ENCODE results near the gene GFPT2. TPM values are rescaled to one million over a fixed set of nuclear protein-coding genes. Genes with fewer than 3 reads are reported as not detected.

Gene GFPT2
- total and polyA plus RNA-seq, 9 donors, result 18.5 to 135 (median 41.5) TPM

DNA sequence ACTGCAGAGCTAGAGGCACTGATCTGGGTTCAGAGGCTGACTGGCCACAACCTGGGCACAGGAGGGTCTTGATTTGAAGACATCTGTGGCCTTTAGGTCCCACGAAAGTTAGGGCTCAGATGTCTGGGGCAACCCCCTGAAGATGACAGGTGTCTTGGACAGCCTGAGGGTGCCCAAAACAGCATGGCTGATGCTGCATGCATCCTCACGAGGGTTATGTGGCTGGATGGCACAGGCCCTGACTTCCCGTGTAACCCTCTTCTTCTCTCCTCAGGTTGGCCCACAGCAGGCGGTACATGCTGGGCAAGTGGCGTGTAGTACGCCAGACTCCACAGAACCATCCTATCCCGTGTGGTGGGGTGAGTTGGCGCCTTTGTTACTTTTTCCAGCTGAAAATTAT, 29.8 kb upstream of the GFPT2 start:
- WGBS, 3 donors, result 89 to 94% (median 92%) methylated on average over 8 of the region's 8 CpGs
- H3K27me3 ChIP-seq, result no peaks in the 10 kb centered on the region
- no peak for DNase-seq

GRCh38 chr5:180381851-180382480, 28.8 kb upstream of the GFPT2 start:
- WGBS, 3 donors, result 92 to 95% (median 93%) methylated on average over 13 of the region's 13 CpGs
- DNase-seq, result no peak
- no peaks in the 10 kb centered on the region for H3K27me3 ChIP-seq
- H3K9me3 ChIP-seq, result no peaks in the 10 kb centered on the region
- no peak overlapping the region for H3K27ac ChIP-seq
- H3K4me1 ChIP-seq (ENCODE audit: insufficient read depth), result no peaks in the 10 kb centered on the region
- intact Hi-C loops (cut with DNase I), result no loop called here
- TF ChIP-seq POLR2A (IDR thresholded peaks at IDR 0.05) (no peak), EP300 (IDR thresholded peaks at IDR 0.05) (no peak)
- TF ChIP-seq, protein P1, sequence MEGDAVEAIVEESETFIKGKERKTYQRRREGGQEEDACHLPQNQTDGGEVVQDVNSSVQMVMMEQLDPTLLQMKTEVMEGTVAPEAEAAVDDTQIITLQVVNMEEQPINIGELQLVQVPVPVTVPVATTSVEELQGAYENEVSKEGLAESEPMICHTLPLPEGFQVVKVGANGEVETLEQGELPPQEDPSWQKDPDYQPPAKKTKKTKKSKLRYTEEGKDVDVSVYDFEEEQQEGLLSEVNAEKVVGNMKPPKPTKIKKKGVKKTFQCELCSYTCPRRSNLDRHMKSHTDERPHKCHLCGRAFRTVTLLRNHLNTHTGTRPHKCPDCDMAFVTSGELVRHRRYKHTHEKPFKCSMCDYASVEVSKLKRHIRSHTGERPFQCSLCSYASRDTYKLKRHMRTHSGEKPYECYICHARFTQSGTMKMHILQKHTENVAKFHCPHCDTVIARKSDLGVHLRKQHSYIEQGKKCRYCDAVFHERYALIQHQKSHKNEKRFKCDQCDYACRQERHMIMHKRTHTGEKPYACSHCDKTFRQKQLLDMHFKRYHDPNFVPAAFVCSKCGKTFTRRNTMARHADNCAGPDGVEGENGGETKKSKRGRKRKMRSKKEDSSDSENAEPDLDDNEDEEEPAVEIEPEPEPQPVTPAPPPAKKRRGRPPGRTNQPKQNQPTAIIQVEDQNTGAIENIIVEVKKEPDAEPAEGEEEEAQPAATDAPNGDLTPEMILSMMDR (IDR thresholded peaks at IDR 0.05), result no peak
- H3K36me3 ChIP-seq, result no peaks in the 10 kb centered on the region
- H3K4me3 ChIP-seq, result no peak overlapping the region

More for the DNA sequence above, 29.8 kb upstream of the GFPT2 start:
- TF ChIP-seq, protein P1 (IDR thresholded peaks at IDR 0.05), result no peak
- TF ChIP-seq EP300 (IDR thresholded peaks at IDR 0.05) (no peak), POLR2A (IDR thresholded peaks at IDR 0.05) (no peak)
- intact Hi-C loops (cut with DNase I), result no loop called here
- Histone ChIP-seq H3K36me3 (no peaks in the 10 kb centered on the region), H3K9me3 (no peaks in the 10 kb centered on the region), H3K4me1 (ENCODE audit: insufficient read depth) (no peaks in the 10 kb centered on the region), H3K4me3 (no peak overlapping the region), H3K27ac (no peak overlapping the region)

- Histone ChIP-seq H3K9me3 (no peaks in the 10 kb centered on the region), H3K4me1 (ENCODE audit: insufficient read depth) (no peaks in the 10 kb centered on the region), H3K36me3 (no peaks in the 10 kb centered on the region), H3K4me3 (no peak overlapping the region), H3K27ac (no peak overlapping the region), H3K27me3 (no peaks in the 10 kb centered on the region)
- WGBS, 3 donors, result 49 to 50% (median 50%) methylated on average over 4 of the region's 4 CpGs
- TF ChIP-seq EP300 (IDR thresholded peaks at IDR 0.05), result no peak
- TF ChIP-seq POLR2A (IDR thresholded peaks at IDR 0.05), result no peak
- TF ChIP-seq, protein P1 (IDR thresholded peaks at IDR 0.05), result no peak
- intact Hi-C loops (cut with DNase I), result no loop called here
- DNase-seq, result no peak
Observed at GRCh38 chr5:180381428-180381827, 28.3 kb upstream of the GFPT2 start.

DNA sequence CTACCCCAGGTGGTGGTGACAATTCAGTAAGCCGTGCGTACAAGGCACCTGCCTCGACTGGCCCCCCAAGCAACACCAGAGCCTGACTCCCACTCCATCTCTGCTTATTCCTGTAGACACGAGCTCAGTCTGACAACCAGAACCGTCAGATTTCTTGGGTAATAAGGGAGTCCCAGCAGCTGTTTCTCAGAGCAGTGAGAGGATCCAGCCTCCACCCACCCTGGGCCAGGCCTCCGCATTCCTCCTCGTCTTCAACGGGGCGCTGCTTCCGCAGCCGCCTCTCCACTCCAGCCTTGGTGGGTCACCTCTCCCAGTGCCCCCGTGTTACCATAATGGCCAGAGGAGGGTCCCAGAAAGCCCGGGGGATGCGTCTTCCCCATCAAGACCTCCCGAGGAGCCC, 27.7 kb upstream of the GFPT2 start:
- no peaks in the 10 kb centered on the region for H3K9me3 ChIP-seq
- DNase-seq, result no peak
- H3K4me1 ChIP-seq (ENCODE audit: insufficient read depth), result no peaks in the 10 kb centered on the region
- H3K36me3 ChIP-seq, result no peaks in the 10 kb centered on the region
- no peaks in the 10 kb centered on the region for H3K27me3 ChIP-seq
- TF ChIP-seq EP300 (IDR thresholded peaks at IDR 0.05) (no peak), POLR2A (IDR thresholded peaks at IDR 0.05) (no peak)
- TF ChIP-seq, protein P1 (IDR thresholded peaks at IDR 0.05), result no peak
- intact Hi-C loops (cut with DNase I), result no loop called here
- H3K27ac ChIP-seq, result no peak overlapping the region
- H3K4me3 ChIP-seq, result no peak overlapping the region
- WGBS, 3 donors, result 47 to 59% (median 49%) methylated on average over 15 of the region's 15 CpGs
